HG03469 (cell line): ENCODE data around the gene KIAA2012.

Experiments
- ATAC-seq: cut with Tn5 transposase; IDR thresholded peaks from one replicate; pipeline ENCODE4 v1.9.1; 2021; ENCODE audit warnings: mild to moderate bottlenecking, moderate library complexity, moderate number of reproducible peaks; ENCODE audit not compliant: unreplicated experiment

KIAA2012 gene

GRCh38 chr2:202074324-202074723 is 1.3 kb downstream of the KIAA2012 start:
- ATAC-seq: no peak

DNA sequence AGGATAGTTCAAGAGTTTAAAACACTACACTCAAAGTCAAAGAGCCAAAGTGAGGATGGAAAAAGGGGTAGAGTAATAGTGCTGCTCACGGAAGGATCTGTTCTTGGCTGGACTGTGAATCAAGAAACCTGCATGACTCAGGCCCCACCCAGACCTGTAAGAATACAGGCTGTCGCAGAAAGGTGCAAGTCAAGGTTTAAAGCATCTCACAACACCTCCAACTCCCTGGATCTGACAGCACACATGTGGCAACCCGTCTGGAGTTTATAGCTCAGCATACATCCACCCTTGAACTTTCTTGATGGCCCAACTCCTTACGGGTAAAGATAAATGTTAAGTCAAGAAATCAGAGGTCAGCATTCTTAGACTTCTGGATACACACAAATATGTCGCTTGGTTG is 6.3 kb downstream of the KIAA2012 start:
- ATAC-seq: no peak

GRCh38 chr2:202084265-202084664 is 11.2 kb downstream of the KIAA2012 start:
- no peak for ATAC-seq

DNA sequence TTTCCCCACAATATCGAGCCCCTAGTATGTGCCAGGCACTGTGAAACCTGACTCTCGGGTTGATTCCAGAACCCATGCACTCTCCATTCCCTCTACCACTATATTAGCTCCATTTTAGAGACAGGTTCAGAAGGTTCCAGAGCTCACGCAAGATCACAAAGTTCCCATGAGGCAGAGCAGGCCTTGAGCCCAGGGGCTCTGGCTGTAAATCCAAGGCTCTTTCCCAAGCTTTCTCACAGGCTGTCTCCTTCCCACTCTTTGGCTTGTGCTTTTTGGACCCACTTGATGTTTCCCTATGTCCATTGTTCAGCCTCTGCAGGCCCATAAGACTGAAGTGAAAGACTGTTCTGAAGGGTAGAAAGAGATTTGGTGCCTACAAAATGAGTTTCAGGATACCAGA is 15.7 kb downstream of the KIAA2012 start:
- ATAC-seq: no peak

DNA sequence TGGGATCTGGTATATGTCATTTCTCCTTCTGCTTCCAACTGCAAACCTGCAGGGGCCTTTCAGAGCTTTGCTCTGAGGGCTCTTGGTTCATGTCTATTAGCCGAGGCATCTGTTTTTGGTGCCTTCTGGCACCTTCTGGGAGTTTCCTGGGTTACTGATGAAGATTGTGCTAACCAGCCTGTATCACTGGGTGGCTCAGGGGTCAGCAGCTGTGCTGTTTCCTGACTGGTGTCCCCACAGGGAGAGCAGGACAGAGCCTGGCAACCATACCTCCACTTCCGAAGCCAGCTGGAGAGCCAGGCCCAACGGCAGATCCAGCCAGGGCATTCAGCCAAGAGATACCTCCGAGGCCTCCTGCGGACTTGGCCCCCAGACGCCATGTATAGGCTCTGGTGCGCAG is 17.5 kb downstream of the KIAA2012 start:
- ATAC-seq: no peak

DNA sequence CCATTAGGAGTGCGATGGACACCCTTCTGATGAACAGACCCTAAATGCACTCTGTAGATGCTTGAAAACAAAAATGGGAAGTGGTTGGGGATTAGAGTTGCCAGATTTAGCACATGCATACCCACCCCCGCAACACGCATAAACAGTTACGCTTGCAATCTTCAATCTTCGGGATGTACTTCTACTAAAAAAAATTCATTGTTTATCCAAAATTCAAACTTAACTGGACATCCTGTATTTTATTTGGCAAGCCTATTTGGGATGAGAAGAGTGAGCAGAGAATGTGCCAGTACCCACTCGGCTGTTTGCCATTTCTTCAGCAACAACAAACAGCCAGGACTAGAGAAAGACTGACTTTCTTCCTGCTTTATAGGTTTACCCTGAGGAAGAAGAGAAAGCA is 18.4 kb downstream of the KIAA2012 start:
- ATAC-seq: no peak

DNA sequence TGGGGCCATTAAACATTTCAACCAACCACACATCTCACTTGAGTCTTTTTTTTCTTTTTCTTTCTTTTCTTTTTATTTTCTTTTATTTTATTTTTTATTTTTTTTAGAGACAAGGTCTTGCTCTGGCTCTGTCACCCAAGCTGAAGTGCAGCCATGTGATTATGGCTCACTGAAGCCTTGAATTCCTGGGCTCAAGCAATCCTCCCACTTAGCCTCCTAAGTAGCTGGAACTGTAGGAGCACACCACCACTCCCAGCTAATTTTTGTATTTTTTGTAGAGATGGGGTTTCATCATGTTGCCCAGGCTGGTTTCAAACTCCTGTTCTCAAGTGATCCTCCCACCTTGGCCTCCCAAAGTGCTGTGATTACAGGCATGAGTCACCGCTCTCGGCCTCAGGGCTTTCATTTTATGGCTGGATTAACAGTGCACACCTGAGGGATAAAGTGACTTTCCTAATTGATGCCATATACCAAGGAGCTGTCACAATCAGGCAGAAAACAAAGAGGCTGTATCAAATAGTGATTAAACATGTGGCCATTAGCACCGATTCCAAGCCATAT is 21.5 kb downstream of the KIAA2012 start:
- no peak for ATAC-seq

- no peak for ATAC-seq
These were observed 22.2 kb downstream of the KIAA2012 start for GRCh38 chr2:202095235-202095634.

DNA sequence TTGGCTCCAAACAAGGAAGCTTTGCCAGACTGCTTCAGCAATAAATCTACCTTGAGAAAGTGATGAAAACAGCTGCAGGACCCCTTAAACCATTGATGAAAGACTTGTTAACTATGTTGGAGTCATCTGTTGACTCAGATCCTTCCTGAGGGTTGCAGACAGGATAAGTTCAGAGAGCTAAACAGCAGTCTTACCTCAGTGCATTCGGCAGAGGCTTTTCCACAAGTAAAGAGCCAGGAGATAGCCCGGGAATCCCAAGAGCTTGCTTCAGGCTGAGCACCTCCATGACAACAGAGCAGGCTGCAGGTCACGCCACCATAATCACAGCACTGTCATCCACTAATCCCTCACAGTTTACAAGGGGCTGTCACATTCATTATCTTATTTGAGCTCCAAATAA is 23.7 kb downstream of the KIAA2012 start:
- ATAC-seq: no peak

- no peak for ATAC-seq
These were observed 25.2 kb downstream of the KIAA2012 start for GRCh38 chr2:202098291-202098690.

DNA sequence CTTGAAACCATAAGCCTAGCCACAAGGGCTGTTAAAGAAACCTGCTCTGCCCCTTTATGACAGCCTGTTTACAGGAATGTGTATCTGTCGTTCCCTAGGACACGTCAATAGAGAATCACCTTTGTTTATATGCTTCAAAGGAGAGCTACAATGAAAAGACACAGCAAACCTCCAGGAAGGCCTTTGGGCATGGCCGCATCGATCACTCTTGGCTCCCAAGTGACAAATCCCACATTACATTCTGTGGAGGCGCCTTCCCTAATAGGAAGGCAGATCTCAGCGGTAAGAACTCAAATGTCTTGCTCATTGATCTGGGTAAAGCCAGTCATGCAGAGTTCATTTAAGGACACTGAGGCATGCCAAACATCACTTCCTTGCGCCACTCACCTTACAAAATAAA is 26.5 kb downstream of the KIAA2012 start:
- ATAC-seq: no peak

DNA sequence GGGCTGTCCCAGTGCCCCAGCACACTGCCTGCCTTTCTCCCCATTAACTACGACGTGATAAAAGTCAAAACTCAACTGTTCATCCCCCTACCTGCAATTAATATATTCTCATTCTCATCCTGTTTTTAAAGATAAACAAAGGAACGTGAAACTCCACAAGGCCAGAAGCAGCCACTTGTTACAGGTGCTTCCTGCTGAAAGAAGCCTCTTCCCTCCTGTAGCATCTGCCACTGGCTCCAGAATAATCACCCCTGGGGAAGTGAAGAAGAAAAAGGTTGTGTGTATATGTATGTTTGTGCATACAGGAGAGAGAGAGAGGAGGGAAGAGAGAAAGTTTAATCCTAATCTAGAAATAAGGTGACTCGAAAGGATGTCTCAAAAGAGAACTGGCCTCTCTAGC is 27.1 kb downstream of the KIAA2012 start:
- ATAC-seq: no peak

- no peak for ATAC-seq
These were observed 28.0 kb downstream of the KIAA2012 start for GRCh38 chr2:202101026-202101579.

DNA sequence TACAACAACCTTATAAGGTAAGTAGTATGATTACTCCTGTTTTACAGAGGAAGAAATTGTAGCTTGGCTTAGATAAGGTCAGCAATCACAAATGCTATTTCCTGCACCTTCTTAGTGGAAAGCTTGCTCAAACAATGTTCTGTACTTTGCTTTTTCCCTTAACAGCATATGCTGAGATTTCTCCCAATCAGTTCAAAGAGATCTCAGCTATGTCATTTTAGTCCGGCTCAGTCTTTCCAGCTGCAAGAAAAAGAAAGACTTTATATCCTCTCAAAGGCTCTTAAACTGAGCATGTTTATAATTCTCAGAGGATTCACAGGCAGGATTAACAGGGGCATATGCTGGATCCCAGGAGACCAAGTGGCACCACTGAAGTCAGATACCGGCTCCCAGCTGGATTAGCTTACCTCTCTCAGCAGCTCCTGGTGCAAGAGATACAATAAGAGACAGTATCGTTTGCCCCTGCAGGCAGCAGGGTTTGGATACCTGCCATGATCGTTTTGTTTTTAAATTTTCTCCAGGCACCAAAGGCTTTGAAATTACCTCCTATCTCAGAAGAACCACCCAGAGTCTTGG is 29.5 kb downstream of the KIAA2012 start:
- no peak for ATAC-seq

- no peak for ATAC-seq
These were observed 31.3 kb downstream of the KIAA2012 start for GRCh38 chr2:202104286-202104870.

GRCh38 chr2:202105025-202105424 is 32.0 kb downstream of the KIAA2012 start:
- ATAC-seq: no peak

DNA sequence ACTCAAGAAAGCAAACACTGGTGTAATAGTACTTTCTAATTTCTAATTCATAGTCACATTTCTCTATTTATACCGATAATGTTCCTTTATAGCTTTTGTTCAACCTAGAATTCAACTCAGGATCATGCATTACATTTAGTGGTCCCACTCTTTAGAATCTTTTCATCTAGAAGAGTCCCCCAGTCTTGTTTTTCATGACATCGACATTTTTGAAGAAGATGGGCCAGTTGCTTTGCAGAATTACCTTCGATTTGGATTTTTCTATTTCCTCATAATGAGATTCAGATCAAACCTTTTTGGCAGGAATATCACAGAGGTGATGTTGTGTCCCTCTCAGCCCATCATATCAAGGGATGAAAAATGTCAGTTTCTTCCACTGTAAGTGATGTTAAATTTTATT is 35.3 kb downstream of the KIAA2012 start:
- no peak for ATAC-seq

GRCh38 chr2:202109139-202109736 is 36.2 kb downstream of the KIAA2012 start:
- ATAC-seq: no peak

GRCh38 chr2:202109737-202110184 is 36.7 kb downstream of the KIAA2012 start:
- no peak for ATAC-seq

DNA sequence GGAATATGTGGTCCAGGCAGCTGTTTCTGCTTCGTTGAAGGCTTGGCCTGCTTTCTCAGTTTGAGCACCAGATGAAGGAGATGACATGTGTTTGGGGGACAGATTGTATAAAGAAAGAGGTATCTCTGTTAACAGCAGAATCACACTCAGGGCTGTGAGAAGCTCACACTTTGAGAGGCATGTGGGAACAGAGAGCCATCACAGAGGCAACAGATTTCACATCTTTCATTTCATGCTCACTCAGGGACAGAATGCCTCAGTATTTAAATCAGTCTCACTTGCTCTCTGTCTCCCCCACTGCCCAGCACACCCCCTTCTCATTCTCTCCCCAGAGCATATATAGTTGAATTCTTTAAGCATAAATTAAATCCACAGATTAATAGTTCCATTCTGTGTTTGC is 37.4 kb downstream of the KIAA2012 start:
- no peak for ATAC-seq

DNA sequence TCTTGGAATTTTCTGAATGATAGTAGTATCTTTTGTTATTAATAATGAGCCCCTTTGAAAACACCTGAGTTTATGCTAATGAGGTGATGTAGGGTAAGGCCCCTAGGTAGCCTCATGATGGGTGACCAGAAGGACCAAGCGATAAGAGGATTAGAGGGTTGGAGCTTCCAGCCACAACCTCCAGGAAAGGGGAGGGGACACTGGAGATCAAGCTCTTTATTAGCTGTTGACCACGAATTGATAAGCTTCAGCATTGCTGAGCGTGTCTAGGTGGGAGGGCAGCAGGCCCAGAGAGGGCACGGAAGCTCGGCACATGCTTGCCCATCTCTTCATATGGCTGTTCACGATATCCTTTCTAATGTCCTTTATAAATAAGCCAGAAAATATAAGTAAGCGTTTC is 39.0 kb downstream of the KIAA2012 start:
- no peak for ATAC-seq

- no peak for ATAC-seq
These were observed 40.6 kb downstream of the KIAA2012 start for GRCh38 chr2:202113571-202114142.
